PC-3 (cell line): ENCODE data around the gene OBP2B. TPM values are rescaled to one million over a fixed set of nuclear protein-coding genes. Genes with fewer than 3 reads are reported as not detected.
"Not testable (repeated sequence)": the region's sequence is repeated elsewhere in the genome, so short reads cannot be mapped to it uniquely, and the experiment has no call there.

Source experiments
- ATAC-seq: fragments of 200-7000 bp; cut with Tn5 transposase; 2 replicates; pipeline ENCODE4 v1.9.1; 2020; ENCODE audit warnings: mild to moderate bottlenecking, moderate library complexity
- BruUV-seq: library from RNA; stranded (reverse); fragments of 400-500 nt; replicated peaks from 2 replicates; lab custom pipeline; 2021; lab: Mats Ljungman, UMichigan
- CTCF ChIA-PET: fragments of 300-600 bp; sonication (Branson Sonifier 250); formaldehyde crosslinking; loops from one replicate; lab custom pipeline; 2022; ENCODE audit warnings: antibody characterized with exemption; lab: Charles Lee
- POLR2A ChIA-PET: fragments of 300-600 bp; sonication (Branson Sonifier 250); formaldehyde crosslinking; loops from one replicate; lab custom pipeline; 2022; ENCODE audit warnings: antibody characterized with exemption; ENCODE audit not compliant: unreplicated experiment; lab: Charles Lee
- DNase-seq: peaks from one replicate; pipeline ENCODE4 v3.0.0-alpha.2; 2015
- H2AFZ ChIP-seq: fragments of 300-600 bp; sonication (generic); 2 replicates; pipeline ENCODE4 v1.6.0; 2016; ENCODE audit warnings: antibody characterized with exemption, low read length
- H3F3A ChIP-seq: fragments of 300-600 bp; sonication (generic); one replicate; pipeline ENCODE4 v1.6.0; 2017; ENCODE audit warnings: antibody characterized with exemption, low read length, control low read depth, mild to moderate bottlenecking; ENCODE audit not compliant: unreplicated experiment
- H3K27ac ChIP-seq: fragments of 300-600 bp; sonication (generic); 2 replicates; pipeline ENCODE4 v1.5.1; 2016; ENCODE audit warnings: mild to moderate bottlenecking, low read length
- H3K27me3 ChIP-seq: fragments of 300-600 bp; sonication (generic); 2 replicates; pipeline ENCODE4 v1.6.1; 2016; ENCODE audit warnings: low read length, mixed read lengths
- H3K36me3 ChIP-seq: fragments of 300-600 bp; sonication (generic); 2 replicates; pipeline ENCODE4 v1.6.1; 2016; ENCODE audit warnings: low read depth, mixed run types, low read length, mixed read lengths
- H3K4me1 ChIP-seq: fragments of 300-600 bp; sonication (generic); 2 replicates; pipeline ENCODE4 v1.5.1; 2016; ENCODE audit warnings: low read length; ENCODE audit not compliant: insufficient read depth
- H3K4me2 ChIP-seq: fragments of 300-600 bp; sonication (generic); 2 replicates; pipeline ENCODE4 v1.6.0; 2016; ENCODE audit warnings: low read length
- H3K4me3 ChIP-seq: fragments of 300-600 bp; sonication (generic); 2 replicates; pipeline ENCODE4 v1.5.1; 2016; ENCODE audit warnings: mild to moderate bottlenecking, low read length, mixed read lengths
- H3K79me2 ChIP-seq: fragments of 300-600 bp; sonication (generic); 2 replicates; pipeline ENCODE4 v1.6.1; 2017; ENCODE audit warnings: low read length, mixed read lengths
- H3K9ac ChIP-seq: fragments of 300-600 bp; sonication (generic); 2 replicates; pipeline ENCODE4 v1.6.0; 2016; ENCODE audit warnings: mild to moderate bottlenecking, low read length
- H3K9me2 ChIP-seq: fragments of 300-600 bp; sonication (generic); replicated peaks from 2 replicates; pipeline ENCODE4 v1.6.1; 2016; ENCODE audit warnings: mixed run types, low read length, mixed read lengths
- H3K9me3 ChIP-seq: fragments of 300-600 bp; sonication (generic); 2 replicates; pipeline ENCODE4 v1.6.1; 2016; ENCODE audit warnings: low read length, mixed read lengths
- H4K20me1 ChIP-seq: fragments of 300-600 bp; sonication (generic); 2 replicates; pipeline ENCODE4 v1.6.1; 2016; ENCODE audit warnings: low read length, mixed read lengths
- CTCF ChIP-seq: fragments of 300-600 bp; sonication (generic); conservative IDR thresholded peaks from 2 replicates; pipeline ENCODE4 v1.5.1; 2017; ENCODE audit warnings: antibody characterized with exemption, low read depth, mild to moderate bottlenecking, low read length
- EZH2 ChIP-seq: fragments of 300-600 bp; sonication (generic); IDR thresholded peaks from one replicate; pipeline ENCODE4 v1.6.1; 2017; ENCODE audit warnings: antibody characterized with exemption, mild to moderate bottlenecking, low read length; ENCODE audit not compliant: unreplicated experiment
- EZH2phosphoT487 ChIP-seq: fragments of 300-600 bp; sonication (generic); IDR thresholded peaks from 2 replicates; pipeline ENCODE4 v1.6.1; 2018; ENCODE audit warnings: mild to moderate bottlenecking, antibody characterized with exemption, low read length, borderline replicate concordance
- intact Hi-C: fragments of 100-400 bp; cut with micrococcal nuclease; formaldehyde crosslinking; loops from 2 replicates; pipeline ENCODE4 v1.9.0; 2023
- total RNA-seq: library from RNA; depleted of rRNA; stranded (reverse); fragments of >200 nt; gene quantifications from 2 replicates; pipeline ENCODE4 v1.2.3, GENCODE V29; 2014

OBP2B gene
- total RNA-seq, 1 experiment from 2014 or later = not detected

DNA sequence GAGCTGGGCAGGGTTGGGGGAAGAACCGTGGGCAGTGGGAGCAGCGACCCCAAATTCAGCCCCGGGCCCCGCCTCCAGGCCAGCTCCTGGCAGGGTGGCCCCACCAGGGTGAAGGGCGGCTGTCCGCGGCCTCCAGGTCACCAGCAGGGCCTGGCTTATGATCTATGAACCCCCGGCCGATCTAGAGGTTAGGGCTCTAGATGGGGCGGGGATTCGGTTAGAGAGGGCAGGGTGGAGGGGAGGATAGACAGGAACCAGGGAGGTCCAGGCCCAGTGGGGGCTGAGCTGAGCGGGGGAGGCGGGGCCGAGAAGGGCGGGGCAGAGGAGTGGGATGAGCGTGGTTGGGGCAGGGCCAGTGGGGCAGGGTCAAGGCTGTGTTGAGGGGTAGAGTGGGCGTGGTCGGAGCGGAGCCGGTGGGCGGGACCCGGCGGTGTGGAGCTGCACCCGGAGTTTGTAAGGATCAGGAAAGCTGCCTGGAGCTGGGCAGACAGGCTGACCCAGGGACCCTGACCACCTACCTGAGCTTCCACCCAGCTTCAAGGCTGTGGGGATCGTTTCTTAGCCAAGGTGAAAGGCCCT lies 29.3 kb upstream of the OBP2B start:
- TF ChIP-seq EZH2phosphoT487 = no peak
- TF ChIP-seq CTCF = no peak
- intact Hi-C loops = no loop called here
- Histone ChIP-seq H3K27me3 (no peaks in the 10 kb centered on the region), H4K20me1 (no peaks in the 10 kb centered on the region), H3K27ac (no peak overlapping the region), H3K36me3 (no peaks in the 10 kb centered on the region), H2AFZ (no peak overlapping the region), H3K4me2 (no peak overlapping the region), H3F3A (no peaks in the 10 kb centered on the region), H3K9ac (no peak overlapping the region), H3K9me3 (no peaks in the 10 kb centered on the region), H3K9me2 (no peaks in the 10 kb centered on the region), H3K4me1 (no peaks in the 10 kb centered on the region), H3K79me2 (no peaks in the 10 kb centered on the region), H3K4me3 (no peak overlapping the region)
- no peak for ATAC-seq
- DNase-seq = no peak
- ChIA-PET POLR2A (no interaction called here), CTCF (interaction anchor here (0.7 kb wide), 1 partner anchor 92 kb away, joined by 3 read pairs; no protein-coding TSS in a partner anchor)
- BruUV-seq = no TSS peak

DNA sequence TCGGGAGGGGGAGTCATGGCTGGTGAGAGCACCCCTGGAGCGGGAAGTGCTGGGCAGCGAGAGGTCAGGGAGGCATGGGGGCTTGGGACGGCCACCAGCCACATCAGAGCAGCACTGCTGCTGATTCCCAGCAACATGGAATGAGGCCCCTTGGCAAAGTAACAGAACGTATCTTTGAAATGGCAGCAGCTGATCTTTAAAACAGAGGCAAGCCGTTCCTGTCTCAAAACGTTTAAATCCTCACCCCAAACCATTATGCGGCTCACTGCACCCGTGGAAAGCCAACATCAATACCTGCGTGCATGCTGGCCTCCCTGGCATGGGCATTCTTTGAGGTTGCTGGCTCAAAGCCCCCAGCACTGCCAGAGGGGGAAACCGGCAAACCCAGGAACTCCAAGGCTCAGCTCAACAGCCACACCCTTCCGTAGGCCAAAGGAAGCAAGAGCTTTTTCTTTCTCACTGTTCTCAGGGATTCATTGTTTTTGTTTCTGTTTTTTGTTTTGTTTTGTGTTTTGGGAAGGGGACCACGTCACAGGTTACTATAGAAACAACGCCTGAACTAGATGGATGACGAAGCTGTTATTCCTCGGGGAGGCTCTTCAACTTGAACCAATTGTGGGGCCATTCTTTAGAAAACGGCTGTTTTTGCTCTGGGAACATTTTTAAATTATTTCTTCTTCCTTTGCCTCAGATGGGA lies 28.1 kb upstream of the OBP2B start:
- CTCF ChIA-PET = no interaction called here

DNA sequence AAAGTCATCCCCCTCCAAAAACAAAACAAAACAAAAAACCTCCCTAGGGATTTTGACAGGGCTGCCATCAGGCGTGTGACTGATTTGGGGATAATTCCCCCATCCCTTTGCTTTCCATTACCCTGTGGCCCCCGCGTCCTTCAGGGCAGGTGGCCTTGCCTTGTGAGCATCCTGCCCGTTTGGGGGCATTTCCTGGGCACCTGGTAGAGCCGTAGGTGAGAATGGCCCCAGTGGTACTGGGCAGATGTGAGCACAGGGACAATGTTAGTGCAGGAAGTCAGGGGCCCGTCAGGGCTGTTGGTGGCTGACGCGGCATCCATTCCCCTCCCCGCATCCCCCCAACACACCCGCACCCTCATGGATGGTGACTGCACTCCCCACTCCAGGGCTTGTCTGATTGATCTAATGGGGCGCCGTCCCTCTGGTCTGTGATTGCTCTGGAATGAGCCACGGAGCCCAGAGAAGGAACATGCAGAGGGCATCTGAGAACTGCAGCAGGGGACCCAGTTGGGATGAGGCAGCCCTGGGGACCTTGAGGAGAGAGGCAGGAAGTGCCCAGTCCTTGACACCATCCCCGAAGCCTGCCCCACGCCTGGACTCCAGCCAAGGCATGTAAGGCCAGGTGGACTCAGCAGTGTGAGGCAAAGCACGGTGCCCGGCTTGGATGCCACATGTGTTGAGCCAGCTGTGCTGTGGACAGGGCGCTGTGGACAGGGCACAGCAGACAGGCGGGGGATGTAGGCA lies 27.4 kb upstream of the OBP2B start:
- H3K4me3 ChIP-seq, intact Hi-C loops, H4K20me1 ChIP-seq, H3F3A ChIP-seq, H2AFZ ChIP-seq, H3K36me3 ChIP-seq, POLR2A ChIA-PET, CTCF ChIA-PET, H3K79me2 ChIP-seq, H3K27ac ChIP-seq, H3K4me2 ChIP-seq, H3K9me2 ChIP-seq, BruUV-seq, DNase-seq, ATAC-seq, H3K27me3 ChIP-seq, H3K4me1 ChIP-seq, H3K9me3 ChIP-seq, H3K9ac ChIP-seq: not testable (repeated sequence)

More for the DNA sequence above, 28.1 kb upstream of the OBP2B start:
- no peaks in the 10 kb centered on the region for H3K79me2 ChIP-seq
- H3K4me1 ChIP-seq = no peaks in the 10 kb centered on the region
- no peaks in the 10 kb centered on the region for H3K36me3 ChIP-seq
- no peaks in the 10 kb centered on the region for H3F3A ChIP-seq
- ATAC-seq = no peak
- no peak for DNase-seq
- BruUV-seq = no TSS peak
- H2AFZ ChIP-seq = no peak overlapping the region
- no peaks in the 10 kb centered on the region for H4K20me1 ChIP-seq
- intact Hi-C loops = no loop called here
- no peak overlapping the region for H3K4me3 ChIP-seq
- TF ChIP-seq EZH2phosphoT487 (no peak), EZH2 (no peak), CTCF (no peak)
- no peaks in the 10 kb centered on the region for H3K9me3 ChIP-seq
- no peaks in the 10 kb centered on the region for H3K27me3 ChIP-seq
- no peak overlapping the region for H3K9ac ChIP-seq
- no peak overlapping the region for H3K27ac ChIP-seq
- no peaks in the 10 kb centered on the region for H3K9me2 ChIP-seq
- no peak overlapping the region for H3K4me2 ChIP-seq
- POLR2A ChIA-PET = no interaction called here
